Mammary epithelial cell (primary cell): ENCODE measurements around the gene TNNI2.
"Not testable (repeated sequence)": the region's sequence is repeated elsewhere in the genome, so short reads cannot be mapped to it uniquely, and the experiment has no call there.

Experiments
- CTCF ChIP-seq, 2 donors: IDR thresholded peaks in 1 of 2; conservative IDR thresholded peaks in 1 of 2; 2 replicates each; pipeline ENCODE4 v1.5.1; 2011 to 2012; ENCODE audit warnings: inconsistent platforms in 2 of 2, low read length in 2 of 2, mild to moderate bottlenecking in 2 of 2, control low read depth in 1 of 2, low read depth in 1 of 2; ENCODE audit not compliant: insufficient read depth in 1 of 2; ENCODE audit errors: extremely low read depth in 1 of 2
- EZH2 ChIP-seq: IDR thresholded peaks from 2 replicates; pipeline ENCODE4 v1.6.1; 2012; ENCODE audit warnings: low read length, inconsistent platforms, borderline replicate concordance

GRCh38 chr11:1813356-1813755 is 25.4 kb upstream of the TNNI2 start:
- not testable (repeated sequence) for TF ChIP-seq CTCF (conservative IDR thresholded peaks at IDR 0.05 in 1 of 2, IDR thresholded peaks at IDR 0.05 in 1 of 2; ENCODE audit: extremely low read depth in 1 of 2, insufficient read depth in 1 of 2, low read depth in 1 of 2, low read length in 2 of 2); EZH2
